Posterior vena cava (tissue), 2 donors: ENCODE measurements around the gene SH3RF2. TPM values are rescaled to one million over a fixed set of nuclear protein-coding genes. Genes with fewer than 3 reads are reported as not detected.
"Not testable (repeated sequence)": the region's sequence is repeated elsewhere in the genome, so short reads cannot be mapped to it uniquely, and the experiment has no call there.

Source experiments
- DNase-seq: peaks from one replicate; pipeline ENCODE4 v3.0.0-alpha.2; 2020; ENCODE audit warnings: low spot score
- intact Hi-C, 2 donors: fragments of 100-400 bp; cut with DNase I; formaldehyde crosslinking; loops; one replicate each; pipeline versions ENCODE4 v1.14.1 to v1.14.2; 2022 to 2023
- total RNA-seq, 2 donors: library from RNA; stranded (reverse); fragmentation: NEBNext Ultra II Directional; extraction: Animal tissue kit (Norgen Biotek cat#: 25700); gene quantifications; one replicate each; pipeline ENCODE4 v1.2.1, GENCODE V29; 2021
- donor health status: DM: yes; HTN: yes; CAD: no.
- donor health status: DM: yes; HTN: yes; CAD: no.

Gene SH3RF2
- total RNA-seq, 2 donors from 2014 or later, result 2.1 to 4.5 TPM

- DNase-seq, result no peak
- intact Hi-C loops, result no loop called here
Observed at GRCh38 chr5:145991044-145991575, 54.7 kb downstream of the SH3RF2 start.

GRCh38 chr5:145993538-145993937 lies 57.2 kb downstream of the SH3RF2 start:
- intact Hi-C loops, result not testable (repeated sequence)

DNA sequence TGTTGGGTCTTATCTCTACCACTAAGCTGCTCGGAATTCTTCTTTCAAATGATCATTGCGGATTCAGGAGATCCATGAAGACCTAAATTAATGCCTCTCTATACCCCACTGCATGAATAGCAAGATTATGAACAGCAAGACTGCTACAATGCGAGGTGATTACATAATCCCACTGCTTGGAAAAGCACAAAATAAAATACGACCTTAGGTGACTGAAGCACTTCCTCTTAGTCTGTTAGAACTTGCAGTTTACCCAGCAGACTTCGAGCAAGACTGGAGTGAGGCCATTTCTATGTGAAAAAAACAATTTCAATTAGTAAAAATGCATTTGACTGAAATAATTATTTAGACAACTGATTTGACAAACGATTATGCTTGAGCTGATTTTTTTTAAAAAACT lies 59.8 kb downstream of the SH3RF2 start:
- intact Hi-C loops, result loop anchor here in 1 of 2 donors (5.0 kb wide), 1 partner anchor 764 kb away; no protein-coding TSS in a partner anchor
- no peak for DNase-seq

More at GRCh38 chr5:145993538-145993937, 57.2 kb downstream of the SH3RF2 start:
- not testable (repeated sequence) for DNase-seq

DNA sequence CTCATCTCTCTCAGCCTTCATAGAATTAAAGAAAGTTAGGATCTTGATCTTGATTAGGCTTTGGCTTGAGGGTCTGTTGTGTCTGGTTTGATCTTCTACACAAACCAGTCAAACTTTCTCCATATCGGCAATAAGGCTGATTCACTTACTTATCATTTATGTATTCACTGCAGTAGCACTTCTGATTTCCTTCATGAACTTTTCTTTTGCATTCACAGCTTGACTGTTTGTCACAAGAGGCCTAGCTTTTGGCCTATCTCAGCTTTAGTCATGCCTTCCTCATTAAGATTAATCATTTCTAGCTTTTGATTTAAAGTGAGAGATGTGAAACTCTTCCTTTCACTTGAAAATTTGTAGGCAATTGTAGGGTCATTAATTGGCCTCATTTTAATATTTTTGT lies 62.8 kb downstream of the SH3RF2 start:
- intact Hi-C loops, result loop anchor here in 1 of 2 donors (5.0 kb wide), 1 partner anchor 767 kb away; no protein-coding TSS in a partner anchor
- DNase-seq, result no peak

- intact Hi-C loops, result no loop called here
- DNase-seq, result no peak
Observed at GRCh38 chr5:146000072-146000471, 63.7 kb downstream of the SH3RF2 start.

DNA sequence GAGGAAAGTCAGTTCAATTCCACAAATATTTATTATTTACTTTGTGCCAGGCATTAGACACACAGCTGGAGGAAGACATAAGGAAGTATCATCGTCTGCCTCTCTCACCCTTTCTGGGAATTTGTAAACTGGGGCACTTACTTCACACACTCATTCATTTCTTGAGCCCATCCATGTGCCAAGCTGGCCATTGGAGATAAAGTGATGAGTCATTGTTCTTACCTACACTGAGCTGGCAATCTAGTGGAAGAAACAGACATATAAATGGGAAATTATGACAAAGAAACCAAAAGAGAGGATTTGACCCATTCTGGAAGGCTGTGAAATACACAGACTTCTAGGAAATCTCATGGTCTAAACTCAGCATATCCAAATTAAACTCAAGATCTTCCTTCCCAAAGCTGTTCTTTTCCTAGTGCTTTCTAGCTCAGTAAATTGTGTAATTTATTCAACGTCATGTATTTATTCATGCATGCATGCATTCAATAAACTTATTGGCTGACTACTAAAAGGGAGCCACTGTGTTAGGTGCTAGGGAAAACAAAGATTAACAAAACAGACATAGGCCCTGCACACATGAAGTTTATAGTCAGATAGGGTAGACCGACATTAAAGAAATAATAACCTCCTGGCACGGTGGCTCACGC lies 65.3 kb downstream of the SH3RF2 start:
- intact Hi-C loops, result no loop called here
- no peak for DNase-seq

GRCh38 chr5:146002491-146002890 lies 66.1 kb downstream of the SH3RF2 start:
- intact Hi-C loops, result no loop called here

GRCh38 chr5:146003852-146004251 lies 67.5 kb downstream of the SH3RF2 start:
- intact Hi-C loops, result no loop called here
- no peak for DNase-seq

More at GRCh38 chr5:146002491-146002890, 66.1 kb downstream of the SH3RF2 start:
- DNase-seq, result no peak

DNA sequence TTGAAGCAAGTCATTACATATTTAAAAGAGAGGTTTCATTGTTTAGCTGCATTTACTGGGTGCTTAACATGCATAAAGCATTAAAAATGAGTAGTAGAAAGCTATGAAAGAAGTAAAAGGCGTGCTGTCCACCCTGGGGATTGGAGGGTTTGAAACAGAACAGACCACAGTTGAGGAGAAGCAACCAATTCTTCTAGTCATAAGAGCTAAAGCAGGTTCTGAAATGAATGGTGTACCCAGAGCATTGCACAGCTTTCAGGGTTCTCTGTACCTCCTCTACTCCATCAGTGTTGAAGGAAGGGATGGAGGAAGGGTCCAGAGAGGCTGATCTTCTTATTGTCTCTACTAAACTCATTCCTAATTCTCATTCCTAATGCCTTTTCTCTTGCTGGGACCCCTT lies 68.9 kb downstream of the SH3RF2 start:
- intact Hi-C loops, result no loop called here
- no peak for DNase-seq

GRCh38 chr5:146005723-146006122 lies 69.3 kb downstream of the SH3RF2 start:
- no peak for DNase-seq
- intact Hi-C loops, result no loop called here

DNA sequence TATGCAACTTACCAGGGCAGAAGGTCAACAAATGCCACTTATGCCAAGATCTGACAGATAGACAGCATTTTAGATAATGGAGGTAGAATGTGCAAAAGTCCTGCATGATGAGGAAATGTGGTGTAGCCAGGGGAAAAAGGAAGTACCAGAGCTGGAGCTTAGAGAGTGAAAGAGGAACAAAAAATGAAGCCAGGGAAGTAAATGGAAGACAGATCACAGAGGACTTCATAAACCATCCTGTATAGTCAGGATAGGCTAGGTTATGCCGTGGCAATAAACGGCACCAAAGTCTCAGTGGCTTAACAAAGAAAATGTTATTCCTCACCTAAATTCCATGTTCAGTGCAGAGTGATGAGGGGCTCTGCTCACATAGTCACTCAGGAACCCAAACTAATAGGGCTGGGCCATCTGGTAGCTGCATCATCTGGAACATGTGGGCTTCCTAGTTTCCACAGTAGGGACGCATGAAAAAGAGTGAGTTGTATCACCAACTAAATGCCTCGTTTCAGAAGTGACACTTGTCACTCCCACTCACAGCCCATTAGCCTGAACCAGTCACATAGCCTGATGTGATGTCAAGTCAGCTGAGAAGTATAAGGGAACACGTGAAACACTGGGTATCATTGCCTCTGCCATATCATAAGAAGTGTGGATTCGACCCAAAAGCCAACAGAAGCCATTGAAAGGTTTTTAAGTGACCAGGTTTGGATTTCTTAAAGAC lies 70.3 kb downstream of the SH3RF2 start:
- intact Hi-C loops, result no loop called here
- DNase-seq, result no peak

DNA sequence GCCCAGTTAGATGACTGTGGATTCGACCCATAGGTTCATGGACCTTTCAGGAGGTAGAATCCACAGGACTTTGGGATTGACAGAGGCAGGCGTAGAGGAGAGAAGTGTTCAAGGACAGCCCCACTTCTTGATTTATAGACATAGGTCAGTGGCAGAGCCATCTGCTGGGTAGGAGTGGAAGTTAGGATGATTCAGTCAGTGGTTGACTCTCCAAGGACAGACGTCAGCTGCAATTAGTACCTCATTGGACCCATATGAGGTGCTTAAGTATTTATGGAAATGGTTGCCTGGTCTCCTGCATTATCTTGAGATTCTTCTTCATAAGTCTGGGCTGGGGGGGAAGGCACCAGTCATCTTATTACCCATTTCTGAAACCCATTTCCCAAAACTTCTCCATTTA lies 70.9 kb downstream of the SH3RF2 start:
- DNase-seq, result no peak
- intact Hi-C loops, result no loop called here

DNA sequence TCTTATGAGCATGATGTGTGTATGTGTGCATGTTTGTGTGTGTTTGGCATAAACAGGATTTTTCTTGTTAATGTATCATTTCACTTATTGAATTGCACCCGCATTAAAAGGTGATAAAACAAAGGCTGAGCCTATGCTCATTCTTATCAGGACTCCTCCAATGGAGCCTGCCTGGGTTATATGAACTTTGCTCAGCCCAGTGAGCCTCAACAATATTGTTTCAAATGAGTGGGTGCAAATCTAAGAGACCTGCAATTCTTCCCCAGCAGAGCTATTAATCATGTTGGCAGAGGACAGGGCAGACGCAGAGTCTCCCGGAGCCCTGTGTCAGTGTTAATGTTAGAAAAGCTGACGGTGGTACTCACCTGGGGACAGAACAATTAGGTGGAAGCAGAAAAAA lies 71.6 kb downstream of the SH3RF2 start:
- no peak for DNase-seq
- intact Hi-C loops, result no loop called here

DNA sequence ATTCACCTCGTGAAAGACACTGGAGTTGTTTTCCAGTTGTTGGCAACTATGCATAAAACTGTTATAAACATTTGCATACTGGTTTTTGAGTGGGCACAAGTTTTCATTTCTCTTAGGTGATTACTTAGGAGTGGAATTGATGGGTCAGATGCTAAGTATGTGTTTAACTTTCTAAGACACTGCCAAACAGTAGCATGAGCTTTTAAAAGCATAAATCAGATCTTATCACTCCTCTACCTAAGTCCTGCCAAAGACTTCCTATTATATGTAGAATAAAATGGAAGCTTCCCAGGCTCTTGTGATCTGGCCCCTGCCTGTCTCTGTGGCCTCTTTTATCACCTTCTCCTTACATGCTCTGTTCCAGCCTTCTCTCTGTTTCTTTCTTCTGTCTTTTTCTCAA lies 72.6 kb downstream of the SH3RF2 start:
- DNase-seq, result no peak

DNA sequence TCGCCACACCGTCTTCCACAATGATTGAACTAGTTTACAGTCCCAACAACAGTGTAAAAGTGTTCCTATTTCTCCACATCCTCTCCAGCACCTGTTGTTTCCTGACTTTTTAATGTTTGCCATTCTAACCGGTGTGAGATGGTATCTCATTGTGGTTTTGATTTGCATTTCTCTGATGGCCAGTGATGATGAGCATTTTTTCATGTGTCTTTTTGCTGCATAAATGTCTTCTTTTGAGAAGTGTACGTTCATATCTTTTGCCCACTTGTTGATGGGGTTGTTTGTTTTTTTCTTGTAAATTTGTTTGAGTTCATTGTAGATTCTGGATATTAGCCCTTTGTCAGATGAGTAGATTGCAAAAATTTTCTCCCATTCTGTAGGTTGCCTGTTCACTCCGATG lies 74.1 kb downstream of the SH3RF2 start:
- DNase-seq, intact Hi-C loops: not testable (repeated sequence)

More for the DNA sequence above, 72.6 kb downstream of the SH3RF2 start:
- intact Hi-C loops, result no loop called here

DNA sequence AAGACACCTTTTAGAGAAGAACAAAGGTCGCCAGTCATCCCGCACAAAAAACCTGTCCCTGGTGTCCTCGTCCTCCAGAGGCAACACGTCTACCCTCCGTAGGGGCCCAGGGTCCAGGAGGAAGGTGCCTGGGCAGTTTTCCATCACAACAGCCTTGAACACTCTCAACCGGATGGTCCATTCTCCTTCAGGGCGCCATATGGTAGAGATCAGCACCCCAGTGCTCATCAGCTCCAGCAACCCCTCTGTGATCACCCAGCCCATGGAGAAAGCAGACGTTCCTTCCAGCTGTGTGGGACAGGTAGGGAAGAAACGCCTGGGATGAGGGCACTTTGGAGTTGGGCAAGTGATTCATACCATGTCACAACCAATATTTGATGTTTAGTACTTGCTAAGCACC lies 77.4 kb downstream of the SH3RF2 start:
- intact Hi-C loops, result no loop called here
- DNase-seq, result no peak

- intact Hi-C loops, result no loop called here
- DNase-seq, result no peak
Observed at GRCh38 chr5:146015001-146015400, 78.6 kb downstream of the SH3RF2 start.

- intact Hi-C loops, result no loop called here
- DNase-seq, result no peak
Observed at GRCh38 chr5:146016764-146017484, 80.5 kb downstream of the SH3RF2 start.

DNA sequence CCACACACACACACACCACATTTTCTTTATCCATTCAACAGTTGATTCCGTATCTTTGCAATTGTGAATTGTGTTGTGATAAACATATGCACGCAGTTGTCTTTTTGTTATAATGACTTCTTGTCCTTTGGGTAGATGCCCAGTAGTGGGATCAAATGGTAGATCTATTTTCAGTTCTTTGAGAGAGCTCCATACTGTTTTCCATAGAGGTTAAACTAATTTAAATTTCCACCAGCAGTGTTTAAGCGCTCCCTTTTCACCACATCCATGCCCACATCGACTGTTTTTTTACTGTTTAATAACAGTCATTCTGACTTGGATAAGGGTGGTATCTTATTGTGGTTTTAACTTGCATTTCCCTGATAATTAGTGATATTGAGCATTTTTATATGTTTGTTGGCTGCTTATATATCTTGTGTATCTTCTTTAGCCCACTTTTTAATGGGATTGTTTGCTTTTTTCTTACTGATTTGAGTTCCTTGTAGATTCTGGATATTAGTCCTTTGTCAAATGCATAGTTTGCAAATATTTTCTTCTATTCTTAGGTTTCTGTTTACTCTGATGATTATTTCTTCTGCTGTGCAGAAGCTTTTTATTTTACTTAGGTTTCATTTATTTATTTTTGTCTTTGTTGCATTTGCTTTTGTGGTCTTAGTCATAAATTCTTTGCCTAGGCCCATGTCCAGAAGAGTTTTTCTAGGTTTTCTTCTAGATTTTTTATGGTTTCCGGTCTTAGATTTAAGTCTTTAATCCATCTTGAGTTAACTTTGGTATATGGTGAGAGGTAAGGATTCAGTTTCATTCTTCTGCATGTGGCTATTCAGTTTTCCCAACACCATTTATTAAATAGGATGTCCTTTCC lies 82.4 kb downstream of the SH3RF2 start:
- intact Hi-C loops, result no loop called here
- no peak for DNase-seq
